GM19397 (cell line): ENCODE measurements around the gene EPS15.
A peak's percentile ranks its signal among the peaks of the same experiment; 100 is the strongest.
"Not testable (repeated sequence)": the region's sequence is repeated elsewhere in the genome, so short reads cannot be mapped to it uniquely, and the experiment has no call there.

Source experiments
- ATAC-seq: cut with Tn5 transposase; IDR thresholded peaks from one replicate; pipeline ENCODE4 v1.9.1; 2021; ENCODE audit warnings: mild to moderate bottlenecking, moderate library complexity; ENCODE audit not compliant: unreplicated experiment

Gene EPS15

DNA sequence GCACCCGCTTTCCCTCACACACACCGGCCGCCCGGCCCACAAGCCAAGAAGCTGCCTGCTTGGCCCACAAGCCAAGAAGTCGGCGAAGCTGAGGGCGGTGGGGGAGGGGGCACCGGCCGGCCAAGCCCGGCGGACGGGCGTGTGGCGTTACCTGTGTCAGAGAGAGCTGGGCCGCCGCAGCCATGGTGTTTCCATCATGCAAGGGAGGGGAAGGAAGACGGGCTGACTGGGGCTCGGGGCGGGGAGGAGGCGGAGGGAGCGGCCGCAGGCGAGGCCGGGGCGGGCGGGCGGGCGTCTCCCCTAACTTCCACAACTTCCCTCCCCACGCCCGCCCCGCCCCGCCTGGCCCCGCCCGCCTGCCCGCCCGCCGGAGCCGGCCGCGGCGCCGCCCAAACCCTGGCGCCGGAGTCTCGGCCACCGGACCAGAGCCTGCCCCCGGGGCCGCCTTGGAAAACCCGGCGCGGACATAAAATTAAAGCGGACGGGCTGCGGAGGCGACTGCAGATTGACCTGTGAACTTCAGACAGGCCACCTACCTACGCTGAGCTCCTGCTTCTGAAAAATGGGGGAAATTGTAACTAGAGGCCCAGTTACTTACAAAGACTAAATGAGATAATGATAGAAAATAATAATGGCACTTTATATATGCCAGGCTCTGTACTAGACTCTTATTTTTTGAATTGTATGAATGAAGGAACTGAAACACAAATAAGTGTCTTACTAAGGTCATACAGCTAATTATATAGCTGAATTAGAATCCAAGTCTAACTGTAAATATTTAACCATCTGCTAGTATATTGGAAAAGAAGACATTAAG is at the start of gene EPS15:
EPS15 (minus strand) TSS at position 219 of the 817 bp plus-strand sequence; CDS start at position 184, 35 bp downstream.
- peak; percentile 69 for ATAC-seq

DNA sequence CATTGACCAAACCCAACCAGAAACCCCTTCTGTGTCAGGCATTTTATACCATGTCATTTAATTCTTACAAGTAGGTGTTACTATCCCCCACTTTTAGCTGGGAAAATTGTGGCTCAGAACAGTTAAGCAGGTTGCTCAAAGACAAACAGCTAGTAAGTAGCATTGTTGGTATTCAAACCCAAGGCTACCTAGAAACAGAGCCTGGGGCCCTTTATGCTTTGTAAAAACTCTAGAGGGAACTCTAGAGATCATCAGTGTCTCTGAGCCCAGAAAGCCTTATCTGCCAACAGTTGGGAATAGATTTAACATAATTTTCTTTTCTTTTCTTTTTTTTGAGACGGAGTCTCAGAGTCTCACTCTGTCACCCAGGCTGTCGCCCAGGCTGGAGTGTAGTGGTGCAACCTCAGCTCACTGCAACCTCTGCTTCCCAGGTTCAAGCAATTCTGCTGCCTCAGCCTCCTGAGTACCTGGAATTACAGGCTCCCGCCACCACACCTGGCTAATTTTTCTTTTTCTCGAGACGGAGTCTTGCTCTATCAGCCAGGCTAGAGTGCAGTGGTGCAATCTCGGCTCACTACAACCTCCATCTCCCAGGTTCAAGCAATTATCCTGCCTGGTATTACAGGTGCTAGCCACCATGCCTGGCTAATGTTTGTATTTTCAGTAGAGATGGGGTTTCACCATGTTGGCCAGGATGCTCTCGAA is 49.3 kb upstream of the EPS15 start:
- no peak for ATAC-seq

DNA sequence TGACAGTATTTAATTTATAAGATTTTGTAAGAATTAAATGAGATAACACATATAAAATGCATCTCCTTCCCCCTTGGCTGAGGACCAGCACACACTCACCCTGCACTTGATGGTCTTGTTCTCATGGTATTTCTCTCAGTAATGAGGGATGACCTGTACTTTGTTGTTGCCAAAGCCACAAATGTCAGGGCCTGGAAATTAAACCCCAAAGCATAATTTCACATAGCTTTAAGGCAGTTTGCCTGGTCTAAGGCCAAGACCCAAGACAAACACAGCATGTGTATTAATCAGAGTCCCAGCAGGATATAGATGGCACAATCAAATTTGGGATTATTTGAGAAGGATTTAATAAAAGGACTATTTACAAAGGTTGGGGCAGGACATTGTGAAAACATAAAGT is 48.6 kb upstream of the EPS15 start:
- ATAC-seq = no peak

DNA sequence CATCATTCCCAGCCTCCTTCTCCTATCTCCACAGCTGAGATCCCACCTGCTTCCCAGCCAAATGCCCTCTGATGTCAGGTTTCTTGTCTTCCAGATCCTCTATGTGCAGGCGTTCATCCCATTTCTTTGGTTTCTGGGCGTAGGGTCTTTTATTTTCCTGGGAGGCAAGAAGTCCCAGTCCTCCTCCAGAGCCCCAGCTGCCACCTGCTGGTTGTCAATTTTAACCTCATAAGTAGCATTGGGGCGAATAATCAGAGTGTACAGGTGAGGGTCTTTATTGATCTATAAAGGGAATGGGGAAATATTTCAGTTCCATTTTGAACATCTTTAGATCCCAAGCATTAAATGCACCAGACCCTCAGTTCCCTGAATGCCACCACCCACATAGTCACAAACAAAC is 47.2 kb upstream of the EPS15 start:
- no peak for ATAC-seq

DNA sequence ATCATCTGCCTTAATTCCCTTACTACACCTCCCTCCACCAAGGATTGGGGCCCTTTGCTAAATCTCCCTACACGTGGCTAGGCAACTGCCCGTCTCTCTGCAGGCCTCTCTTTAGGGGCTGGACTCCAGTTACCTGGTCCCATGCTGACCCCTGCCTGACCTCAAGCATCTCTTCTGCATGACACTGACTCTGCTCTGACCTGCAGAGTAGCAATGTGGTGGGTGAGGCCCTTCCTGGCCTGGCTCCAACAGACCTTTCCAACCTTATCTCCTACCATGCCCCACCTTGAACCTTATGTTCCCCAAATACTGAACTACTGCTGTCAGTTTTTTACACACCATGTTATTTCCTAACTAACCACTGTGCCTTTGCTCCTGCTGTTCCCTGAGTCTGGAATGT is 45.9 kb upstream of the EPS15 start:
- ATAC-seq = no peak

DNA sequence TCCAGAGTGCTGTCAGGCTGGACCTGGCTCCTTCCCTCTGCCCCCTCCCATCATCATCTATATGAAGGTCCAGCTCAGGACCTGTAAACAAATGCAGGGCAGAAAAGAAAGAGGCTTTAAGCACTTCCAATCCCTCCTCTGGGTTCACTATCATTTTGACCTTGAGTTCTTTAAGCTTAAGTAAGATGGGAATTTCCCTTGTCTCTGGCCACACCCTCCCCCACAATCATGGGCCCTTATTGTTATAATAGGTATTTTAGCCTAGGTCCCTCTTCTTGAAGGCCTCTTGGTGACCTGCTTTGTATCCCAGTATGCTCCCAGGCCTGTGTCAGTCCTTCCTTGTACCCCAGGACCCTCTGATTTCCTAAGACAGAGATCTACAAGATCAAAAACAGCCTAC is 45.1 kb upstream of the EPS15 start:
- no peak for ATAC-seq

DNA sequence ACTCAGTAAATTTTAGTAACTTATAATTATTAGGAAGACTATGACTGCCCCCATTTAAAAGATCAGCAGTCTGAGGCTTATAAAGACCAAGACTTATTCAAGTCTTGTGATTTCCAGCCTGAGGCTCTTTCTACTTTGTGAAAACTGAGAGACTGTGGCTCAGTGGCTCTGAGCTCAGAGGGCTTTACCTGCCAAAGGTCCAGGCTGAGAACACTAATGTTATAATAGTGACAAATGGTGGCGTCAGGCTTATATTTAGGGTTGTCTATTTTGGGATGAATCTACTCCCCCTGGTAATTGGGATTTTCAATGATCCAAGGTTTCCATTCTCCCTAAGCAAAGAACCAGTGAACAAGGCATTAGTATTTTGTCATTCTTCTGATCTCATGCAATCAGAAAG is 42.6 kb upstream of the EPS15 start:
- no peak for ATAC-seq

DNA sequence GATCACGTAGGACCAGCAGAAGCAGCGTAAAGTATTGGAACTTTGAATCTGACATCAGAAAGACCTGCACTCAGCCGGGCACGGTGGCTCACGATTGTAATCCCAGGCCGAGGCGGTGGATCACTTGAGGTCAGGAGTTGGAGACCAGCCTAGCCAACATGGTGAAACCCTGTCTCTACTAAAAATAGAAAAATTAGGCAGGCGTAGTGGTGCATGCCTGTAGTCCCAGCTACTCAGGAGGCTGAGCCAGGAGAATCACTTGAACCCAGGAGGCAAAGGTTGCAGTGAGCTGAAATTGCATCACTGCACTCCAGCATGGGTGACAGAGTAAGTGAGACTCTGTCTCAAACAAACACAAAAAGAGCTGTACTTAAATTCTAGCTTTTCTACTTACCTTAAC is 41.8 kb upstream of the EPS15 start:
- not testable (repeated sequence) for ATAC-seq

DNA sequence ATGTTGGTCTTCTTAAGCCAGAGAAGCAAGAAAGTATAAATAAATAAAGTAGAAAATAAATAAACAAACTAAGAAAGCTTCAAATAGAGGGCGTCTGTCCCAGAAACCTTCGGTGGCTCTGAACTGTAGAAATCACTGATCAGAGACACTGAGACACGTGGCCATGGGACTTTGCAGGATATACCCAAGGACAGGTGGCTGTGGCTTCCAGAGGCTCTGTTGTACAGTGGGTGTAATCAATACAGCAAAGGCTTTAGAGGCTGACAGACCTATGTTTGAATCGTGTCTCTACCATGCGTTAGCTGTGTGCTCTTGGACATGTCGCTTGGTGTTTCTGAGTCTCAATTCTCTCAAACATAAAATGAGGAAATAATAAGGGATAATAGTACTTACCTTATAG is 41.0 kb upstream of the EPS15 start:
- ATAC-seq = no peak

DNA sequence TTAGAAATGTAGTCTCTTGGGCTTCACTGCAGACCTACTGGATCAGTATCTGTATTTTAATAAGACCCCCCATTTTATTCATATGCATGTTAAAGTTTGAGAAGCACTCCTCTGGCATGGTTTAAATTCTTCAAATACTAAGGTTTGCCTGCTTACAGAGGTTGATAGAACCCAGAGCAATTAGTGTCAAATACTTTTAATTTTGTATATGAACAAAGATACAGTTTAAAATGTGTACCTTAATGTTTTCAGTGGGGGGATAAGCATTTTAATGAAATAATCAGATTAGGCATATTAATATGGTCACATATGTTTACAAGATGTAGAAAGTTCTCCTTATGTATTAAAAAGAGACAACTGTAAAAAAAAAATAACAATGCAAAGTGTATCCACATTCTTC is 40.4 kb upstream of the EPS15 start:
- no peak for ATAC-seq

DNA sequence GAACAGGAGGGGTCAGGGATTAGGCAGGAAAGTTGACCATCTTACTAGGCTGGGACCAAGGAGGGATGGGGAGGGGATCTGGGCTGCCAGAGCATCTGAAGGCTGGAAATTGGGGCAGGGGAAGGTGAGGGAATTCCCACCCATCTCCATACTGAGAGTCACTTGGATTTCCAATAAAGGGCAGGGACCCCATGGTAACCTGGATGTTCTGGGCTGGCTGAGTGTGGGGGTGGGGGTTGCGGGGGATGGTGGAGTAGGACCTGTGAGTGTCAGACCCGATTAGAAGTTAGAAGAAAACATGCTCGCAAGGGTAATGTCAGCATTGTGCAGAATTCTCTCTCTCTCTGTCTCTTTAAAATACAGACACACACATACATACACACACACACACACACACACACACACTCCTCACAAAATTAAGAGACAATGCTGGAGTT is 40.0 kb upstream of the EPS15 start:
- no peak for ATAC-seq

DNA sequence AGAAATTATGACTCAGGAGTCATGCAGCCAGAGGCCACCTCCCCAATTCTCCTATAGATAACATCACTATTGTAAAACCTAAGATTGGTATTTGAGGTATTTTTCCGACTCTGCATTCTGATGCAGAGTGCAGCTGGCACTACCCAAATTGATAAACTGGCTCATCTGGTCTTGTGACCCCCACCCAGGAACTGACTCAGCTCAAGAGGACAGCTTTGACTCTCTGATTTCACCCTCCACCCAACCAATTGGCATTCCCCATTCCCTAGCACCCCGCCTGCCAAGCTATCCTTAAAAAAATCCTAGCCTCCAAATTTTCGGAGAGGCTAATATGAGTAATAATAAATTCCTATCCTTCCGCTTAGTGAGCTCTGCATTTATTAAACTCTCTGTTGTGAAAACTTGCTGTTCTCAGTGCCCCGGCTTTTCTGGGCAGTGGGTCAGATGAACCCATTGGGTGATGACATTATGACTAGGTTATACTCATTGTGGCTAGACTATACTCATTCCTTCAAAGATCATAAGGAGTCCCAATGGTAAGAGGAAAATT is 39.4 kb upstream of the EPS15 start:
- ATAC-seq = no peak

DNA sequence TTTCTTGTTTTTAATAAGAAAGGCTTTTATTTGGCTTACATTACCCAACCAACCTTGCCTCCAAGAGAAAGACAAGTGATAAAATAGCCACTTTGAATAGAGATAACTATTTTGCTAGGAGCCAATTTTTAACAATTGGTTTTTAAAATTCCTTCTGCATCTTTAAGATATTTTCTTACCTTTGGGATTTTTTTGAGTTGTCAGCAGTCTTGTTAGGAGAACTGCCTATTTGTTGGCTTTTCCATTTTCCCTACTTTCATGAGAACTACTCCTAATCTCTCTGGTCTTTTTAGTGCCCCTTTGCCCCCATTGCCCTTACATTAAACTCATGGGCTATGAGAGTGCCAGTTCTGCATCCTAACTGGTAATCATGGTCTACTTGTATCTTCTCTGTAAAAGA is 38.1 kb upstream of the EPS15 start:
- ATAC-seq = no peak

DNA sequence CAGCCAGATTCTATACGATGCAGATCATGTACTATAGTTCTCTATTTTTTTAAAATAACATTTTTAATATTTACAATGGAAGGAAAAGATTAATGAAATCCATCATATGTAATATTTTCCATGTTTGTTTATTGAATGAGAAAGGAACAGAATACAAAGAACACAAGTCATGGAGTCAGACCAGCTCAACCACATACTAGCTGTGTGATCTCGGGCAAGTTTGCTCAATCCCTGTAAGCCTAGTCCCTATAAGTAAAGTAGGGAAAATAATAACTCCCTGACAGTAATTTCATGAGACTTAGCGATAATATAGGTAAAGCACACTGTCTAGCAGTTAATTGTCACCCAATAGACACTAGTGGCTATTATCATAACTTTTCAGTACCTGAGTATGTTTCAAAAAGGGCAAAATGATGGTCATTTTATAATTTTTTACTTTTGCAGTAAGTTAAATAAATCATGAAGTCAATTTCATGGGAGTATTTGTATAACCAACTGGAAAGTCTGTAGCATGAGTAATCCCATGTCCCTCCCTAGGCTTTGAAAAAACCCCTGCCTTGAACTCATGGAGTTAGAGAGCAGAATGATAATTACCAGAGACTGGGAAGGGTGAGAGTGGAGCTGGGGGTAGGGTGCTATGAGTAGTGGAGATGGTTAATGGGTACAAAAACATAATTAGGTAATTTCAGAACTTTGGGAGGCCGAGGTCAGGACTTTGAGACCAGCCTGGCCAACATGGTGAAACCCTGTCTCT is 37.0 kb upstream of the EPS15 start:
- ATAC-seq = no peak

DNA sequence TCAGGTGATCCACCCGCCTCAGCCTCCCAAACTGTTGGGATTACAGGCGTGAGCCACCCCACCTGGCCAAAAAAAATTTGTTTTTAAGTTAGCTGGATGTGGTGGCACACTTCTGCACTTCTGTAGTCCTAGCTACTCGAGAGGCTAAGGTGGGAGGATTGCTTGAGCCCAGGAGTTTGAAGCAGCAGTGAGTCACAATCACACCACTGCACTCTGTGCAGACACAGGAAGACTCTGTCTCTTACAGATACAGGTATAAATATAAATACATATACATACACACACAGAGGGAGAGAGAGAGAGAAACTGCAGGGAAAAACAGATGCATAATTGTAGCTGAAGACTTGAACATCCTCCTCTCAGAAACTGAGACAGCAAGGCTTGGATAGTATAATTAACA is 34.8 kb upstream of the EPS15 start:
- no peak for ATAC-seq

DNA sequence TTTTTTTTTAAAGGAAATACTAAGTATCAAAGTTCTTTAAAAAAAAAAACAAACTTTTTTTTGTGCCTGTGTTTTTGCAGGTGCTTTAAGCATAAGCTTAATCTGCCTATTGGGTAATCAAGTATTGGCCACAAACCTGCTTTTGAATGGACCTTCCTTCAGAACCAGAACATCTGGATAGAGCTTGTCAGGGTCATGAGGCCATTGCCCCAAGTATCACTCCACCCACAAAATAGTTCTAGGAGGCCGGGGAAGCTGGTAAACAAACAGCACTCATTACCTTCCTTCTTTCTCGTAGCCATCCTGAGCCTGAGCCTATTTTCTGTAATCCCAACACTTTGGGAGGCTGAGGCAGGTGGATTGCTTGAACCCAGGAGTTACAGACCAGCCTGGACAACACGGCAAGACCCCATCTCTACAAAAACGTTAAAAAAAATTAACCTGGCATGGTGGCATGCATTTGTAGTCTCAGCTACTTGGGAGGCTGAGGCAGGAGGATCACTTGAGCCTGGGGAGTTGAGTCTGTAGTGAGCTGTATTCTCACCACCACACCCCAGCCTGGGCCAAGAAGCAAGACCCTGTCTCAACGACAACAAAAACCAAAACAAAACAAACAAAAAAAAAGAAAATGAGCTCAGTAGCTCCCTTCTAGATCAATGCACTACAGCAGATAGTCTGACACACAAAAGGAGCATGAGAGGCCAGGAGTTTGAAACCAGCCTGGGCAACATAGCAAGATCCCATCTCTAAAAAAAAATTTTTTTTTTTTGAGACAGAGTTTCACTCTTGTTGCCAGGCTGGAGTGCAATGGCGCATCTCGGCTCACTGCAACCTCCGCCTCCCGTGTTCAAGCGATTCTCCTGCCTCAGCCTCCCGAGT is 34.1 kb upstream of the EPS15 start:
- no peak for ATAC-seq

DNA sequence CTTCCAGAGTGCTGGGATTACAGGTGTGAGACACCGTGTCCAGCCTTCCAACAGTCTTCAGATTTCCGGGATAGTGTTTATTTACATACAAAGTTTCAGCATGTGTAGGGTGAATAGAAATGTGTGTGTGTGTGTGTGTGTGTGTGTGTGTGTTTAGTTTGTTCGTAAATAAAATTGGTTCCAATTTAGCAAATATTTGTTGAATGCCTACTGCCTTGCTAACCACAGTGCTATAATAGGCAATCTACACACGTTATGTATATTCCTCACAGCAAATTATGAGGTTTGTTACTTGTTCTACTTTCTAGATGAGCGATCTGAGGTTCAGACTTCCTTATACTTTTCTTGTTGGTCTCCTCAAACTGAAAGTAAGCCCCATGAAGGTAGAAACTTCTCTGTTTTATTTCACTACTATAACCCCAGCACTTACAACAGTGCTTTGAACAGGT is 32.8 kb upstream of the EPS15 start:
- no peak for ATAC-seq

DNA sequence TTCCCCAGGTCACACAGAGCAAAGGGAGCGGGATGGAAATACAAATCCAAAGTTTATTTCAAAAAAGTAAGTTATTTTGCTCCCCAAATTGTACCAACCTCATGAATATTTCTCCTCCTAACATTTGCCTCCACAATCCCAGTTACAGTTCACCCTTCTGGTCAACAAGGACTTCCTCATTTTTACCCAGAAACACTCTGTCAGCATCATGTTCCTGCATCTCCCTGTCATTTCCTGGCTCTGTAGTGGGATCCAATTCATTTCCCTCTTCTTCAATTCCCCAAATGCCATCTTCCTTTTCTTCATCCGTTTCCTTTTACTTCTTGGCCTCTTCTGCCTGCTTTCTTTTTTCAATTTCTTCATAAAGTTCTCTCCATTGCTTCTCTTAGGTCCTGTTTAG is 32.0 kb upstream of the EPS15 start:
- ATAC-seq = no peak

DNA sequence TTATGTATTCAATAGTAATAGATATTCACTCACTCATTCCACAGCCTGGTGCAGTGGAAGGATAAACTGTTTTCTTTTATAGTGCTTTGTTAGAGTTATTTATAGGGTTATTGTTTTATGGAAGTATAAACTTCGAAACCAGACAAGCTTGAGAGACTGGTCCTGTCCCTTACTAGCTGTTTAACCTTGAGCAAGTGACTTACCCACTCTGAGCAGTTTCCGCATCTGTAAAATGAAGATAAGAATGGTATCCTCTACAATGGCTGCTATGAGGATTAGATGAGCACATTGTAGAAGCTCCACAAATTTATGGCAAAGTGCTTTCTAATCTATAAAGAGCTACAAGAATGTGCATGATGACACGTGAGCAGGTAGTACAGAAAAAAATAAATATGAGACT is 30.8 kb upstream of the EPS15 start:
- no peak for ATAC-seq

DNA sequence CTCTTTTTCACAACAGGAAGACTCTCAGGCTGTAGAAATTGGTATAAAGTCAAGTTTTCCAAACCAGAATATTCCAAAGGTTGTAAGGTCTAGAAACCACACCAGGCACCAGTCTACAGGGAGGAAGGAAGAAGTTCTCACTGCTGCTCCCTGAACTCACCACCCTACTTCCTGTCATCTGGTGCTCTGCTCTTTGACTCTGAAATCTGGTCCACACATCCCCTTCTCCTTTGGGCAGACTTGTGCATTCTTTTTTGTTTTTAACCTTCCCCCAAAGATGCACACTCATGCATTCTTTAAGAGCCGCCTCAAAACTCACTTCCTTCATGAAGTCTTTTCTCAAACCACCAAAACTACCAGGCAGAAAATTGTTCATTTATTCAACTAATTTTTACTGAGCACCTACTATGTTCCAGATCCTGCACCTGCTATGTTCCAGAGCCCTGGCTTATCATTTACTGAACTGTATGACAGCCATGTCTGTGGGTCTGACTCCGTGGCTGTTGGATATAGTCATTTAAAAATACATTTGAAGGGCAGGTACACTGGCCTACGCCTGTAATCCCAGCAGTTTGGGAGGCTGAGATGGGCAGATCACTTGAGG is 30.1 kb upstream of the EPS15 start:
- no peak for ATAC-seq
